Activated CD4-positive, alpha-beta memory T cell treated with anti-CD3 and anti-CD28 coated beads, Interleukin-2, amount 10 ng/mL, durations not matched to agents 7 days and 5 days (primary cell): ENCODE measurements around the gene FAM174C. TPM values are rescaled to one million over a fixed set of nuclear protein-coding genes. Genes with fewer than 3 reads are reported as not detected.

Experiments
- total RNA-seq, 2 experiments: library from RNA; stranded (reverse); gene quantifications; one replicate each; pipeline ENCODE4 v1.2.3, GENCODE V29; 2021

FAM174C gene
- total RNA-seq, 2 experiments from 2014 or later = 45.9 to 50.1 TPM

Other genes with a start within 250 kb of the FAM174C start
- gene CNN2, start 248.9 kb upstream of the FAM174C start, total RNA-seq = 100 to 1,000 TPM; 513 to 519 TPM
- 10 to 100 TPM; 92.7 to 95.1 TPM for gene ABCA7, start 235.4 kb upstream of the FAM174C start, total RNA-seq
- 100 to 1,000 TPM; 419 to 437 TPM for gene ARHGAP45, start 208.4 kb upstream of the FAM174C start, total RNA-seq
- 100 to 1,000 TPM; 116 to 120 TPM for gene POLR2E, start 180.2 kb upstream of the FAM174C start, total RNA-seq
- gene GPX4, start 171.5 kb upstream of the FAM174C start, total RNA-seq = 100 to 1,000 TPM; 141 to 148 TPM
- 10 to 100 TPM; 94.4 to 98.2 TPM for gene SBNO2, start 101.3 kb upstream of the FAM174C start, total RNA-seq
- 10 to 100 TPM; 84.2 to 85.1 TPM for gene STK11, start 69.8 kb upstream of the FAM174C start, total RNA-seq
- gene CBARP, start 37.5 kb upstream of the FAM174C start, total RNA-seq = under 1 TPM; 0.35 to 0.55 TPM
- gene ATP5F1D, start 33.8 kb upstream of the FAM174C start, total RNA-seq = 100 to 1,000 TPM; 171 to 173 TPM
- 10 to 100 TPM; 86.2 to 88.6 TPM for gene MIDN, start 26.9 kb upstream of the FAM174C start, total RNA-seq
- gene CIRBP, start 6.2 kb upstream of the FAM174C start, total RNA-seq = 100 to 1,000 TPM; 203 to 204 TPM
- not detected for gene EFNA2, start 10.3 kb downstream of the FAM174C start, total RNA-seq
- 100 to 1,000 TPM; 107 to 109 TPM for gene NDUFS7, start 108.4 kb downstream of the FAM174C start, total RNA-seq
- 10 to 100 TPM; 13.2 to 13.8 TPM for gene GAMT, start 126.0 kb downstream of the FAM174C start, total RNA-seq
- 100 to 1,000 TPM; 194 to 218 TPM for gene DAZAP1, start 132.1 kb downstream of the FAM174C start, total RNA-seq
- 1,000 to 10,000 TPM; 1,378 to 1,409 TPM for gene RPS15, start 162.9 kb downstream of the FAM174C start, total RNA-seq
- under 1 TPM in 1 of 2 experiments, not detected in 1; 0.03 TPM for gene APC2, start 174.6 kb downstream of the FAM174C start, total RNA-seq
- 10 to 100 TPM; 38.4 to 38.5 TPM for gene C19orf25, start 203.7 kb downstream of the FAM174C start, total RNA-seq
- 1 to 10 TPM; 2.5 to 3.6 TPM for gene PCSK4, start 214.8 kb downstream of the FAM174C start, total RNA-seq
- 1 to 10 TPM; 1.1 to 1.6 TPM for gene REEP6, start 215.7 kb downstream of the FAM174C start, total RNA-seq
- gene ADAMTSL5, start 237.5 kb downstream of the FAM174C start, total RNA-seq = 1 to 10 TPM; 2.9 to 3.5 TPM
- gene PLK5, start 248.5 kb downstream of the FAM174C start, total RNA-seq = not detected